AG09319 (cell line): ENCODE results near the gene CMIP.
"Not testable (repeated sequence)": the region's sequence is repeated elsewhere in the genome, so short reads cannot be mapped to it uniquely, and the experiment has no call there.

Source experiments
- DNase-seq: peaks from one replicate; pipeline ENCODE4 v3.0.0-alpha.2; 2010; ENCODE audit warnings: low read depth; ENCODE audit errors: extremely low read depth
- TF ChIP-seq, protein P1 (sequence below): IDR thresholded peaks from 2 replicates; pipeline ENCODE4 v1.5.1; 2011; ENCODE audit warnings: low read depth, mild to moderate bottlenecking, inconsistent platforms, low read length, moderate library complexity

CMIP gene

DNA sequence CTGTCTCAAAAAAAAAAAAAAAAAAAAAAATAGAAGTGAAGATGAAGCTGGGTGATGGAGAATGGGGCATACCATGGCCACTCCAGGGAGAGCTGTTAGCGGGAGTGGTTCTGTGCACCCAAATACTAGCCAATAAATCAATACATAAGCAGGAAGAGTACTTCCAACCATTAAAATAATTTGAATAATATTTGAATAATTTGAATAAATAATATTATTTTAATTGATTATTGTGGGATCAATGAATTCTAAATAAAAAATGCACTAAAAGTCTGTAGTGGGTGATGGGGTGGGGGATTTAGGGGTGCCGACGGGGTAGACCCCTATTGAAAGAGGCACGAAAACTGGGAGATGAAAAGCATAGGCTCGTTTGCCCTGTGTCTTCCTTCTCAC, 41.4 kb upstream of the CMIP start:
- TF ChIP-seq, protein P1, sequence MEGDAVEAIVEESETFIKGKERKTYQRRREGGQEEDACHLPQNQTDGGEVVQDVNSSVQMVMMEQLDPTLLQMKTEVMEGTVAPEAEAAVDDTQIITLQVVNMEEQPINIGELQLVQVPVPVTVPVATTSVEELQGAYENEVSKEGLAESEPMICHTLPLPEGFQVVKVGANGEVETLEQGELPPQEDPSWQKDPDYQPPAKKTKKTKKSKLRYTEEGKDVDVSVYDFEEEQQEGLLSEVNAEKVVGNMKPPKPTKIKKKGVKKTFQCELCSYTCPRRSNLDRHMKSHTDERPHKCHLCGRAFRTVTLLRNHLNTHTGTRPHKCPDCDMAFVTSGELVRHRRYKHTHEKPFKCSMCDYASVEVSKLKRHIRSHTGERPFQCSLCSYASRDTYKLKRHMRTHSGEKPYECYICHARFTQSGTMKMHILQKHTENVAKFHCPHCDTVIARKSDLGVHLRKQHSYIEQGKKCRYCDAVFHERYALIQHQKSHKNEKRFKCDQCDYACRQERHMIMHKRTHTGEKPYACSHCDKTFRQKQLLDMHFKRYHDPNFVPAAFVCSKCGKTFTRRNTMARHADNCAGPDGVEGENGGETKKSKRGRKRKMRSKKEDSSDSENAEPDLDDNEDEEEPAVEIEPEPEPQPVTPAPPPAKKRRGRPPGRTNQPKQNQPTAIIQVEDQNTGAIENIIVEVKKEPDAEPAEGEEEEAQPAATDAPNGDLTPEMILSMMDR = no peak
- DNase-seq = no peak

DNA sequence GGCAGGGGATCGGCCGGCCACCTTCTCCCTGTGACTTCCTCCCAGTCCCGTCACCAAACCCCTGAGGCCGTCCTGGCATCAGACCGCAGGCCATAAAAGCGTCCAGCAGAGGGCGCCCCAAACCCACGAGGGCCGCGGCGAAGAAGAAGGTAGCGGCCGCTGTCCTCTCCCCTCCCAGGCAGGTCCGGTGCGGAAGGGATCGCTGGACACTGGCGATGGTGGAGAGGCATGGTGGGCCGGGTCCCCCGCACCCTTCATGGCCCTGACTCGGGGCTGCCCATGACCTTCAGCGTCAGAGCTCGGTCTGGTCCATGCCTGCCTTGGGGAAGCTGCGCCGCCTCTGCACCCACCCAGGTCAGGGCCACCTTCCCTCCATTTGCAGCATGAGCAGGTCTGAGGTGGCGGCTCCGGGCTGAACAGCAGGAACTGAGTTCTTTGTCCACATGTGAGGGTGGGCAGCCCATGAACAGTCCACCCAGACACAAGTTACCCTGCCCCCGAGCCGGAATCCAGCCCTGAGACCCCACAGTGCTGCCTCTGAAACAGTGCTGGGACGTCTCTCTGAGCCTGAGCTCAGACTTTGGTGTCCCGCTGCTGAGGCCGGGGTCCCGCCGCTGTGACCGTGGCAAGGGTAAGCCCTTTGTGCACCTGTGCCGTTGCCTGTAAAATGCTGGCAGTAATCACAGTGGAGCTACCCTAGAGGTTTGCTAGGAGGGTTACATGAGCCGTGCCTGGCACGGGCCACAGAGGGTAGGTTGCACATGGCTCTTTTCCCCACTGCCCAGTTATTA, 40.8 kb upstream of the CMIP start:
- TF ChIP-seq, protein P1 = peak; percentile 94
- DNase-seq = no peak

DNA sequence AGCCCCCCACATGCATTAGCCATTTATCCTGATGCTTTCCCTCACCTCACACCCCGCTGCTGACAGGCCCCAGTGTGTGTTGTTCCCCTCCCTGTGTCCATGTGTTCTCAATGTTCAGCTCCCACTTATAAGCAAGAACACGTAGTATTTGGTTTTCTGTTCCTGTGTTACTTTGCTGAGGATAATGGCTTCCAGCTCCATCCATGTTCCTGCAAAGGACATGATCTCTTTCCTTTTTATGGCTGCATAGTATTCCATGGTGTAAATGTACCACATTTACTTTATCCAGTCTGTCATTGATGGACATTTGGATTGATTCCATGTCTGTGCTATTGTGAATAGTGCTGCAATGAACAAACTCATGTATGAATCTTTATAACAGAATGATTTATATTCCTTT, 39.6 kb upstream of the CMIP start:
- not testable (repeated sequence) for DNase-seq

DNA sequence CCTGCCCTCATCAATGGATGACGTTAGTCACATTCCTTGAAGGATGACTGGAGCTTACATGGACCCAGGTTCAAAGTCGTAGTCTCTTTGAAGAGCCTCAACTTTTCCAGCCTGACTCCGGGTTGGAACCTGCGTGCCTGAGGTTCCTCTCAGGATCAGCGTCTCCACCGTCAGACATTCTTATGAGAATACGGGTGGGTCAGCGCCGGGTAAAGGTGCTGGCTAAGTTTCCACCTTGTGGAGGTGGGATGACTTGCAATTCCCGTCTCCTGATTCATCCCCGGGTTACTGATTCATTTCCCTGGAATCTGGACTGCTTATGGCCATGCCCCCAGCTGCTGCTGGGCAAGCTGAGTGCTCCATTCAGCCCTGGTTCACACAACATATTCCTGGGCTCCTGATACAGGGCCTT, 38.9 kb upstream of the CMIP start:
- DNase-seq = no peak
- TF ChIP-seq, protein P1 = no peak

DNA sequence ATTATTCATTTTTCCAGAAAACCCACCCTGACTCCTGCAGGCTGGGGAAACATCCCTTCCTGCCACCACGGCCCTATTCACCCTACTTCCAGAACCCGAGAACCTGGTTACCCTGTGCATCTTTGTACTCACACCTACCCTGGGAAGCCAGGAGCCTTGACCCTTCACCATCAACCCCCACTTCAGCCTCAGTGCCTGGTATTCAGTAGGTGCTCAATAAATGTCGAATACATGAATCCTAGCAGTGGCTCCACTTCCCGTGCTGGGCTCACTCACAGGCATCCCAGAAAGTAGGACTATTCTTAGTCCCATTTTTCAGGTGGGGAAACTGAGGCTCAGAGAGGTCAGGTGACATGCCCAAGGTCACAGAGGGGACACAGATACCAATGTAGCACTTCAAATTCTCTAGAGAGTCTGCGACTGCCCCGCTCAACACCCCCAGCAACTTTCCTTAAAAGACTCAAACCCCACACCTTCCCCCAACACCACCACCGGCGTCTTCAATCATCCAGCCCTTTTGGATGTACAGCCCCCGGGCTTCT, 36.1 kb upstream of the CMIP start:
- TF ChIP-seq, protein P1 = no peak

DNA sequence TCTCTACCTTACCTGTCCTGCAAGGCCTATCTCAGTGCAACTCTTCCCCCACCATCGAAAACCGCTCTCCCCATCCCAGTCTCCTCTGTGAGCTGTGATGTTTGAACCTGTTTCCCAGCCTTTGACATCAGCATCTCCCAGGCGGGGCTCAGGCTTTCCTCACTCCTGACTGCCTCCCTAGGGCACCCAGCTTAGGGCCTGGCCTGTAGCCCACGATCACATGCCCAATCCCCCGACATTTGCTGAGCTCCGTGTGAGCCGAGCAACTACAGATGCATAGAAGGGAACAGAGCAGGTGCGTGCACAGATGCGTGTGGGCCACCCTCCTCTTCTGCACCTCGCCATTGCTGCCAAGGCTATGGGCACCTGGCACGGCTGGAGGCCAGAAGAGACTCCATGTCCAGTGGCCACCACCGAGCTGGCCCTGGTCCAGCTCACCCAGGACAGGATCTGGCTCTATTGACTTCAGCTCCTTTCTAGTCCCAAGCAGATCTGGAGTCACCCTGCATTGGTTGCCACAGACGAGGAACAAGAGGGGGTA, 35.5 kb upstream of the CMIP start:
- TF ChIP-seq, protein P1 = no peak
- no peak for DNase-seq

More for the DNA sequence above, 36.1 kb upstream of the CMIP start:
- no peak for DNase-seq

DNA sequence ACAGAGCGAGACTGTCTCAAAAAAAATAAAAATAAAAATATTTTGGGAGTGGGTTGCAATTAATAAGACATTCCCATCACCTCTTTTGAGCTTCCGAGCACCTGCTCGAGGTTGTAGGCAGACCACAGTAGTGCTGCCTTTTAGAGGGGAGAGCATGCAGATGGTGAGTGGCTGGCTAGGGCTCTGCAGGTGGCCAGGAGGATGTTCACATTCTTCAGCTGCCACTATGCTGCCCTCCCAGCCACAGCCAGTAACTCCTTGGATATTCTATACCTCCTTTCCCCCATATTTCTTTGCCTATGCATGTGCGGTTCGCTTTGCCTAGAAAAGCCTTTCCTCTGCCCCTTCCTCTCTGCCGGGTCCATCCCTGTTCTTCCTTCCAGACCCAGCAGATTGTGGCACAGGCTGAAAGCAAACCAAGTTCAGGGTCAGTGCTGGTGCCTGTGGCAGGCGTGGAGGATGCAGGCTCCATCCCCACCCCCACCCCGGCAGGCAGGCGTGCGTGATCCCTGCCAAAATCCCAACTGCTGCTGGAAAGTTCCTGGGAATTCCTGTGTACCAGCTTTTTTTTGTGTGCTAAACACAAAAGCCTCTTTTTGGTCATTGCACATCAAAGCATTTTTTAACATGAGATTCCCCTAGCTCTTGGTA, 33.8 kb upstream of the CMIP start:
- no peak for DNase-seq

More for the DNA sequence above, 33.8 kb upstream of the CMIP start:
- TF ChIP-seq, protein P1 = no peak
